A673 (cell line): Measurements from ENCODE around the gene CPB1. TPM values are rescaled to one million over a fixed set of nuclear protein-coding genes. Genes with fewer than 3 reads are reported as not detected.

ENCODE experiments used
- BruUV-seq: library from RNA; stranded (reverse); fragments of 400-500 nt; replicated peaks from 2 replicates; lab custom pipeline; 2021; lab: Mats Ljungman, UMichigan
- CTCF ChIA-PET: fragments of 300-600 bp; sonication (Branson Sonifier 250); formaldehyde crosslinking; loops from one replicate; lab custom pipeline; 2022; ENCODE audit warnings: antibody characterized with exemption; lab: Charles Lee
- POLR2A ChIA-PET: fragments of 300-600 bp; sonication (Branson Sonifier 250); formaldehyde crosslinking; loops from one replicate; lab custom pipeline; 2022; ENCODE audit warnings: antibody characterized with exemption; ENCODE audit not compliant: low non-redundant PET; lab: Charles Lee
- DNase-seq: peaks from one replicate; pipeline ENCODE4 v3.0.0-alpha.2; 2015; ENCODE audit warnings: low spot score
- H3K27ac ChIP-seq: fragments of 200-600 bp; sonication (generic); 2 replicates; pipeline ENCODE4 v1.5.1; 2016; ENCODE audit warnings: mixed run types, low read depth, mild to moderate bottlenecking, mixed read lengths, antibody characterized with exemption, low read length; ENCODE audit not compliant: poor library complexity, severe bottlenecking
- H3K27me3 ChIP-seq: fragments of 200-600 bp; sonication (generic); replicated peaks from 2 replicates; pipeline ENCODE4 v1.6.1; 2017; ENCODE audit warnings: mixed run types, low read depth, mild to moderate bottlenecking, mixed read lengths, antibody characterized with exemption, low read length; ENCODE audit not compliant: insufficient read depth, poor library complexity
- H3K36me3 ChIP-seq: fragments of 200-600 bp; sonication (generic); 2 replicates; pipeline ENCODE4 v1.6.1; 2016; ENCODE audit warnings: mixed run types, mild to moderate bottlenecking, mixed read lengths, antibody characterized with exemption, low read length; ENCODE audit not compliant: insufficient read depth, poor library complexity, severe bottlenecking
- H3K4me1 ChIP-seq: fragments of 200-600 bp; sonication (generic); 2 replicates; pipeline ENCODE4 v1.6.1; 2017; ENCODE audit warnings: mixed run types, mild to moderate bottlenecking, mixed read lengths, antibody characterized with exemption, low read length; ENCODE audit not compliant: insufficient read depth, poor library complexity, severe bottlenecking
- H3K4me3 ChIP-seq: fragments of 200-600 bp; sonication (generic); 2 replicates; pipeline ENCODE4 v1.5.1; 2016; ENCODE audit warnings: low read depth, mixed run types, mild to moderate bottlenecking, mixed read lengths, low read length; ENCODE audit not compliant: poor library complexity, severe bottlenecking
- H3K9me3 ChIP-seq: fragments of 200-600 bp; sonication (generic); 2 replicates; pipeline ENCODE4 v1.6.1; 2016; ENCODE audit warnings: mixed run types, low read depth, mild to moderate bottlenecking, mixed read lengths, antibody characterized with exemption, low read length; ENCODE audit not compliant: poor library complexity, severe bottlenecking
- EZH2 ChIP-seq: fragments of 200-600 bp; sonication (generic); IDR thresholded peaks from 2 replicates; pipeline ENCODE4 v1.6.1; 2017; ENCODE audit warnings: borderline replicate concordance, low read depth, mild to moderate bottlenecking, mixed read lengths, antibody characterized with exemption, low read length; ENCODE audit not compliant: poor library complexity, severe bottlenecking
- intact Hi-C: fragments of 100-400 bp; cut with micrococcal nuclease; formaldehyde crosslinking; loops from one replicate; pipeline ENCODE4 v1.10.0; 2022; ENCODE audit not compliant: unreplicated experiment
- total RNA-seq: library from RNA; stranded (reverse); gene quantifications from 2 replicates; pipeline ENCODE4 v1.2.3, GENCODE V29; 2021
- TF ChIP-seq, protein P1 (sequence below): fragments of 300-800, 200-600 bp; sonication (generic); conservative IDR thresholded peaks from 2 replicates; pipeline ENCODE4 v1.5.1; 2017; ENCODE audit warnings: low read depth, mild to moderate bottlenecking, antibody characterized with exemption, low read length, moderate library complexity, mixed read lengths

CPB1 gene
- total RNA-seq, 1 experiment from 2014 or later = not detected

GRCh38 chr3:148825476-148825875 is 2.1 kb upstream of the CPB1 start:
- no peak overlapping the region for H3K4me3 ChIP-seq
- H3K9me3 ChIP-seq = no peaks in the 10 kb centered on the region
- intact Hi-C loops = no loop called here
- POLR2A ChIA-PET = no interaction called here
- H3K27ac ChIP-seq = no peak overlapping the region
- BruUV-seq = no TSS peak
- no peaks in the 10 kb centered on the region for H3K36me3 ChIP-seq
- DNase-seq = no peak
- no peaks in the 10 kb centered on the region for H3K27me3 ChIP-seq
- CTCF ChIA-PET = no interaction called here
- H3K4me1 ChIP-seq = no peaks in the 10 kb centered on the region
- no peak for TF ChIP-seq EZH2
- TF ChIP-seq, protein P1, sequence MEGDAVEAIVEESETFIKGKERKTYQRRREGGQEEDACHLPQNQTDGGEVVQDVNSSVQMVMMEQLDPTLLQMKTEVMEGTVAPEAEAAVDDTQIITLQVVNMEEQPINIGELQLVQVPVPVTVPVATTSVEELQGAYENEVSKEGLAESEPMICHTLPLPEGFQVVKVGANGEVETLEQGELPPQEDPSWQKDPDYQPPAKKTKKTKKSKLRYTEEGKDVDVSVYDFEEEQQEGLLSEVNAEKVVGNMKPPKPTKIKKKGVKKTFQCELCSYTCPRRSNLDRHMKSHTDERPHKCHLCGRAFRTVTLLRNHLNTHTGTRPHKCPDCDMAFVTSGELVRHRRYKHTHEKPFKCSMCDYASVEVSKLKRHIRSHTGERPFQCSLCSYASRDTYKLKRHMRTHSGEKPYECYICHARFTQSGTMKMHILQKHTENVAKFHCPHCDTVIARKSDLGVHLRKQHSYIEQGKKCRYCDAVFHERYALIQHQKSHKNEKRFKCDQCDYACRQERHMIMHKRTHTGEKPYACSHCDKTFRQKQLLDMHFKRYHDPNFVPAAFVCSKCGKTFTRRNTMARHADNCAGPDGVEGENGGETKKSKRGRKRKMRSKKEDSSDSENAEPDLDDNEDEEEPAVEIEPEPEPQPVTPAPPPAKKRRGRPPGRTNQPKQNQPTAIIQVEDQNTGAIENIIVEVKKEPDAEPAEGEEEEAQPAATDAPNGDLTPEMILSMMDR = no peak

- no peak overlapping the region for H3K27ac ChIP-seq
- intact Hi-C loops = no loop called here
- peaks cover 4% of the 10 kb centered on the region for H3K27me3 ChIP-seq
- H3K9me3 ChIP-seq = no peaks in the 10 kb centered on the region
- no peaks in the 10 kb centered on the region for H3K36me3 ChIP-seq
- CTCF ChIA-PET = no interaction called here
- no peaks in the 10 kb centered on the region for H3K4me1 ChIP-seq
- BruUV-seq = no TSS peak
- no peak for DNase-seq
- H3K4me3 ChIP-seq = no peak overlapping the region
- TF ChIP-seq, protein P1 = no peak
- TF ChIP-seq EZH2 = no peak
- POLR2A ChIA-PET = no interaction called here
Measured at GRCh38 chr3:148828136-148828690, 602 bp downstream of the CPB1 start.

DNA sequence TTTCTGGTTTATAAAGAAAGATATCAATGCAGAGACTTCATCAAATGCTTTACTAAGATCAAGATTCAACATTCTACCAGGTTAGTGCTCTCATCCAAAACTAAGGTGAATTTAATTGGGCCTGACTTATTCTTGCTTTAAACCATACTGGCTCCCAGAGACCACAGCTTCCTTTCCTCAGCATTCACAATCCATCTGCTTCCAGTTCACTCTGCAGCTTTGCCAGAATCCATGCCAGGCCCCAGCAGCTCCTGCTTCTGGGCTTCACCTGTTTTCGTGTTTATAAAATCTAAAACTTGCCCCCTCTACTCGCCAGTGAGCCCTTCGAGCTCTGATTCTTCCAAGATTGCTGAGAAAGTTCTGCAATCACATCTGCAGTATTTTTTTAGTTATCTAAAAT is 2.3 kb downstream of the CPB1 start:
- CTCF ChIA-PET = no interaction called here
- no TSS peak for BruUV-seq

More for the DNA sequence above, 2.3 kb downstream of the CPB1 start:
- H3K27me3 ChIP-seq = peaks cover 4% of the 10 kb centered on the region
- TF ChIP-seq EZH2 = no peak
- TF ChIP-seq, protein P1 = no peak
- no peaks in the 10 kb centered on the region for H3K9me3 ChIP-seq
- no peak overlapping the region for H3K4me3 ChIP-seq
- POLR2A ChIA-PET = no interaction called here
- no peaks in the 10 kb centered on the region for H3K36me3 ChIP-seq
- no peaks in the 10 kb centered on the region for H3K4me1 ChIP-seq
- intact Hi-C loops = no loop called here
- no peak for DNase-seq
- H3K27ac ChIP-seq = no peak overlapping the region
